Measurements from ENCODE around the gene FXYD1.

FXYD1 gene

DNA sequence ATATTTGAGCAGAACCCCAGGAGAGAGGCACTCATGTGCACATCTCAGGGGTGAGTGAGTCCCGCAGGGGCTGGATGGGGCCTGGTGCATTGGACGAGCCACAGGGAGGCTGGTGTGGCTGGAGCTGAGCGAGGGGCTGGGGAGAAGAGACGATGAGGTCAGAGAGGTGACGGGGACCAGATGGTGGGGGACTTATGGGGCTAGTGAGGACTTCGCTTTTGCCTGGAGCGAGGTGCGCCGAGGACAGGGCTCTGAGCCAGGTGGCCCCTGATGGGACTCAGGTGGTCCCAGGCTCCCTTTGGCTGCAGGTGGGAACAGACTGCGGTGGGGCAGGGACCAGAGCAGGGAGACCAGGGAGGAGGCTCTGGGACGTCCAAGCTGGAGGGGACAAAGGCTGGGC, 29.9 kb upstream of the FXYD1 start:
- FAIRE-seq = no peak

- no peak for FAIRE-seq
These were observed 29.1 kb upstream of the FXYD1 start for GRCh38 chr19:35109395-35110112.

- no peak for FAIRE-seq
These were observed 27.6 kb upstream of the FXYD1 start for GRCh38 chr19:35110974-35111373.

DNA sequence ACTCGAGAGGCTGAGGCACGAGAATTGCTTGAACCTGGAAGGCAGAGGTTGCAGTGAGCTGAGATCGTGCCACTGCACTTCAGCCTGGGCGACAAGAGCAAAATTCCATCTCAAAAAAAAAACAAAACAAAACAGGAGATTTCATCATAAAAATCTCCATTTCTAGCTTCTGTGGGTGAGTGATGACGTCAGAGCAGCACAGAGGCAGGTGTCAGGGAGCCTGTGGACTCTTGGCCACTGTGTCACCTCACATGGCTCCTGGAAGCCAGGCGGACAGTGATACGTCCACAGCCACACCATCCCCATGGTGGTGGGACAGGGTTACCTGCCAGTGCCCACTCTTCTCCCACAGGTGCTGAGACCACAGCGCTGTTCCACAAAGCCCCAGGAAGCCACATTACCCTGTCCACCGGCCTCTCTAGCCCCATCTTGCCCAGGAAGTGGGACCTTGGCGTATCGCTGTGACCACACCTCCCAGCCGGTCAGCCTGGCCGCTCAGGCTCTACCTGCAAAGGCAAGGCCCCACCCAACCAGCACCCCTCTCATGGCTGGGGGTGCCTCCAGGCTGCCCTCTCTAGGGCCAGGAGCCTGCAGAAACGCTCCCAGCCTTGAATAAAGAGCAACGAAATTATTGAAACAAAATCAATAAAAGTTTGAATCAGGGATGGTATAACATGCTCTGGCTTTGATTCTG, 25.5 kb upstream of the FXYD1 start:
- no peak for FAIRE-seq

DNA sequence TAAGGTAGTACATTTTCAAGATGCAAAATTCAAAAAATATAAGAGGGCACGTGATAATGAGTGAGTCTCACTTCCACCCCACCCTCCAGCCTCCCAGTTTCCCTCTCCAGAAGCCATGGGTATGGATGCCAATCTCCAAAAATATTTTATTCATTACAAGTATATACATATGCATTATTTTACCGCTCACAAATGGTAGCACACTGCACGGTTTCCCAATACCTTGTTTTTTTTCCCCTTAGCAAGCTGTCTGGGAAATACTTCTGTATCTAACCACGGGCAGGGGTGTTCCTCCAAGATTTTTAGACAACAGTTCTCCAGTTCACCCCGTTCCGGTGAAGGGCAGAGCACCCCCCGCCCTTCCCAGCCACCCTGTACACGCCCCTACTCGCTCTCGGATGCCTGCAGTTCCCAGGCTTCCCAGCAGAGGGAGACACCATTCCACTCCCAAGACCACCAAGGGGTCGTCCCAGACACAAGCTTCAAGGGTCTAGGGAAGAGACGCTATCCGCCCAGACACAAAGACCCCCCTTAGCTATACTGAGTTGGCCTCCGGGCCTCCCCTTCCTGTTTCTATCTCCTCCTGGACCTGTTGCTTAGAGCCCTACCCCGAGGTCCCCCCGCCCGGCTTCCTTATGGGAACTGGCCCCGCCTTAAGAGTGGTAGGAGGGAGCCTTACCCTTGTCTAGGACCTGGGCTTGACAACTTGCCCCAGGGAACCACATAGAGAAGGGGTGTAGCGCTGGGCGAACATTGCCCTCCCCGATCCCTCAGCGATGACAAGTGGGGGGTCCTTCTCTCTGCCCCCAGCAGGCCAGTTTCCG, 24.1 kb upstream of the FXYD1 start:
- no peak for FAIRE-seq

GRCh38 chr19:35115177-35115951, 23.3 kb upstream of the FXYD1 start, which contains the start of gene FXYD3:
Gene FXYD3 (plus strand): TSS chr19:35115823. CDS start chr19:35119377, 3,554 bp downstream.
- FAIRE-seq = no peak

DNA sequence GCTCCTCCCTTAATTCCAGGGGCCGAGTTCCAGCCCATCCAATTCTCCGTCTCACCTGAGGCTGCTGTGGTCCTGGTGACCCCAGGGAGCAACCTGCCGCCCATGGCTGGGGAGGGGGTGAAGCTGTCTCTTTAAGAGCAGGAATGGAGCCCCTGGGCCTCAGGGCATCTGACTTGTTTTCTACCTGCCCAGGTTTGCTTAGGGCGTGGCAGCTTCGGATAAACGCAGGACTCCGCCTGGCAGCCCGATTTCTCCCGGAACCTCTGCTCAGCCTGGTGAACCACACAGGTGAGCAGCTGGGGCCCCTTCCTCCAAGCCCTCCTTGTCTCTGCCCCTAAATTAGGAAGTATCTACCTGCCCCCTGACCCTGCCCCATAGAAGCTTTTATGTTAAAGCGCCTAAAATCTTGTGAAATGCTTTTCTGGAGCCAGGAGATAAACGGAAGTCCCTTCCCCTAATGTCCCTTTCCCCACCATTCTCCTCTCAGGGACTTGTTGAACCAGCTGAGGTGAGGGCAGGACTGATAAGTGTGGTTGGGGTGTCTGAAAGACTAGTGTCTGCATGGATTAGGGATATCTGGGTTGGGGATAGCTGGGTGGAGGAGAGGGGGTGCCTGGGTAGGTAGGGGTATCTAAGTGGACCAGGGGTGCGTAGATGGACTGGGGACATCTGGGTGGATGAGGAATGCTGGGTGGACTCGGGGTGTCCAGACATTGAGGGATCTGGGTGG, 22.4 kb upstream of the FXYD1 start:
- FAIRE-seq = no peak

DNA sequence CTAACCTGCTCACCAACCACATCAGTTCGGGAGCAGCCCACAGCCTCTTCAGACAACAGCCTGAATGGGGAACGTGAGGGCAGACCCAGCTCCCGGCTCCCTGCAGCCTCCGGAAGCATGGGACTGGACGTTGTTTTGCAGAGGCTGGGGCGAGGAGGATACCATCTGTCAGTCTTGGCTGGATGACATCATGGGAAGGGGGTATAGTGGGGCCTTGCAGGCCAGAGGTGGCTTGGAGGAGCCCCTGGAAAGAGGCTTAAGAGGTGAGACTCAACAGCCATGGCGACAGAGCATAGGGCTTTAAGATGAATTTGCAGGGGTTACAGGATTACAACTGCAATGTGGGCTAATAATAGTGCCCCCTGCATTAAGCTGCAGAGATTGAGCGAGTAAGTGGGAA, 21.5 kb upstream of the FXYD1 start:
- no peak for FAIRE-seq

DNA sequence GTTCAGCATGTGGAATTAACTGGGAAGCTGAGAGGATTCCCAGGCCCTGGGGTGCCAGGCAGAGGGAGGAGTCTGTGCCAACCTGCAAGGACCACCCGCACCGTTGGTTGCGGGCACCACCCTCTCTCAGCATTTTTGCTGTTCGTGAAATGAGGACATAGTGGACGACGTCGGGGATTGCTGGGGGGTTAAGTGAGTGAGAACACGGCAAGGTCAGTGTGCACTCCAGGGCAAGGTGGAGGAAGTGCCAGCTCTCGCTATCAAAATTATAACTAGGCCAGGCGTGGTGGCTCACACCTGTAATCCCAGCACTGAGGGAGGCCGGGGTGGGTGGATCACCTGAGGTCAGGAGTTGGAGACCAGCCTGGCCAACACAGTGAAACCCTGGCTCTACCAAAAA, 20.8 kb upstream of the FXYD1 start:
- FAIRE-seq = no peak

DNA sequence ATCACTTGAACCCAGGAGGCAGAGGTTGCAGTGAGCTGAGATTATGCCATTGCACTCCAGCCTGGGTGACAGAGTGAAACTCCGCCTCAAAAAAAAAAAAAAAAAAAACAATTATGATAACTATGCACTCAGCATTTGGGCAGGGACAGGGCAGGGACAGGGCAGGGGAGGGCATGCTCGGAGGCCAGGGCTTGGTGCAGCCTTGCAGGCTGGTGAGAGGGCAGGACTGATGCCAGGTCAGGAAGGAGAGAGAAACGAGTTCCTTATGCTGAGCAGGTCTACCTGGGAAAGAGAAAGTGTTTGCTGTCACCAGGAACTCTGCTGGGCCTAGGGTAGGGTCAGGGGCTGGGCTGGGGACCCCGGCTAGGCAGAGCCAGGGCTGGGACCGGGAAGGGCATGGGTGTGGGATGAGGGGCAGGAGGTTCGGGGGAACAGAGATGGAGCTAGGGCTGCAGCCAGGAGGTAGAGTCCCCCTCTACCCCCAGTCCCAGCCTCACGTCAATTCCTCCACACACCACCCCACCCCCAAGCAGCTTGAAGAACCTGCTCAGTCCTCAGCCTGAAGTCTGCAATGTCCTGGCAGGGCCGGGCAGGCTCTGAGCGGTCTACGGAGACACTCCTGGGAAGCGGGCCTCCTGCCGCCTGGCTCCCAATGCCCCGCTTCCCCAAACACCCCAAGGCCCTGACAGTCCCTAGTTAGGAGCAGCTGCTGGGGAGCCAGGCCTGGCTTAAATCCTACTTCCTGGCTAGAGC, 20.2 kb upstream of the FXYD1 start:
- no peak for FAIRE-seq

- FAIRE-seq = no peak
These were observed 19.5 kb upstream of the FXYD1 start for GRCh38 chr19:35119091-35119490.

GRCh38 chr19:35119578-35120155, 19.0 kb upstream of the FXYD1 start:
- no peak for FAIRE-seq

DNA sequence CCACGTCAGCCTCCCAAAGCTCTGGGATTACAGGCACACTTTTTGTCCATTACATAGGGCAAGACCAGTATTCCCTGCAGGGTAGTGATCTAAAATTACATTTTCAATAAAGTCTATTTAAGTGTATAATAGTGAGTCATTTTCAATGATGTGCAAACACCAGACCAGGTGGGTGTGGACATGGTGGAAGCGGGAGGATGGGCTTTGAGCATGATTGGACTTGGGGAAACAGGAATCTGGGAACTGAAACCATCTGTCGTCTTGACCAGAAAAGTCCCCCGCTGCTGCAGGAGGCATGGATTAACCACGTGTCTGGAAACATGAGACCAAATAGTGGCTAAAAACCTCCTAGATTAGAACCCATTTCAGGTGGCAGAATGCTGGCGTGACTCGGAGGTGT, 18.1 kb upstream of the FXYD1 start:
- no peak for FAIRE-seq

GRCh38 chr19:35120898-35121297, 17.7 kb upstream of the FXYD1 start:
- no peak for FAIRE-seq

DNA sequence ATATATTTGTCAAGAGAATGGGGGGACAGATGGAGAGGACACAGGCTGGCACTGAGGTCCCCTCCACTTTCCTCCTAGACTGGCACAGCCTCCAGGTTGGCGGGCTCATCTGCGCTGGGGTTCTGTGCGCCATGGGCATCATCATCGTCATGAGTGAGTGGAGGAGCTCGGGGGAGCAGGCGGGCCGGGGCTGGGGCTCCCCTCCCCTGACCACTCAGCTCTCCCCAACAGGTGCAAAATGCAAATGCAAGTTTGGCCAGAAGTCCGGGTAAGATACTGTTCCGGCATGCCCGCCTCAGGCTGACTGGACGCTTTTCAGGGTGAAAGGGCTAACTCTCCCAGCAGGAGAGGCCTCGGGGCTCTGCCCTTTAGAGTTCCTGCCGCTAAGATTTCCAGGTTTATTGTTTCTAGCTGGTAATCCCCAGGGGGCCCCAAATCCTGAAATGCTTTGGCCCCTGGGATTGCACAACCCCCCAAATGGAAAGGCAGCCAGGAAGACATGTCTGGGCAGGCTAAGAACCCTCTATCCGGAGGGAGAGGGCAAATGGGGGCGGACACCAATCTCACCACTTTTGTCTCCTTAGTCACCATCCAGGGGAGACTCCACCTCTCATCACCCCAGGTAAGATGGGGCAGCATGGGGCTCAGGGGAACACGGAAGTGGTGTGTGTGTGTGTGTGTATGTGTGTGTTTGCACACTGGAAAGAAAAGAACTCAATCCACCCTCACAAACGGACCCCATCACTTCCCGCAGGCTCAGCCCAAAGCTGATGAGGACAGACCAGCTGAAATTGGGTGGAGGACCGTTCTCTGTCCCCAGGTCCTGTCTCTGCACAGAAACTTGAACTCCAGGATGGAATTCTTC, 15.7 kb upstream of the FXYD1 start:
- no peak for FAIRE-seq

DNA sequence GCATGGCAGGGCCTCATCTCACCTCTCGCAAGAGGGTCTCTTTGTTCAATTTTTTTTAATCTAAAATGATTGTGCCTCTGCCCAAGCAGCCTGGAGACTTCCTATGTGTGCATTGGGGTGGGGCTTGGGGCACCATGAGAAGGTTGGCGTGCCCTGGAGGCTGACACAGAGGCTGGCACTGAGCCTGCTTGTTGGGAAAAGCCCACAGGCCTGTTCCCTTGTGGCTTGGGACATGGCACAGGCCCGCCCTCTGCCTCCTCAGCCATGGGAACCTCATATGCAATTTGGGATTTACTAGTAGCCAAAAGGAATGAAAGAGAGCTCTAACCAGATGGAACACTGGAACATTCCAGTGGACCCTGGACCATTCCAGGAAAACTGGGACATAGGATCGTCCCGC, 15.1 kb upstream of the FXYD1 start:
- FAIRE-seq = no peak

- FAIRE-seq = no peak
These were observed 14.2 kb upstream of the FXYD1 start for GRCh38 chr19:35124098-35125060.

- FAIRE-seq = no peak
These were observed 13.3 kb upstream of the FXYD1 start for GRCh38 chr19:35125270-35125717.
